ENCODE measurements around the gene PRAMEF13.
"Not testable (repeated sequence)": the region's sequence is repeated elsewhere in the genome, so short reads cannot be mapped to it uniquely, and the experiment has no call there.

DNA sequence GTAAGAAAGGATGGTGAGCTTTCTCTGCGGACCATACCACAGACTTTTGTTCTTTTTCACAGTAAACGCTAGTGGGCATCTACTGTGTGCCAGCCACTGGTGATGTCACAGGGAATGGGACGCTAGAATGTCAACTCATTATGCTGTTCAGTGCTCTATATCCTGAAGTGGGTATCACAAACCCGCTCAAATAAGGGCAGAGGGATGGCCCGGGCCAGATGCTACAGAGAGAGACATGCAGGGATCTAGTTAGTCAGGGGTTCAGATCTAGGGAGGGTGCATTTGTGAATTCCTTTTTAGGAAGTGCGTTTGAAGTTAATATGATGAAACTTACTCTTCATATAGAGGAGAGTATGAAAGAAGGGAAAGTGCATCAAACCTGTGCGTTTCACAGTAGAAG is 45.9 kb upstream of the PRAMEF13 start:
- TF ChIP-seq CTCF (IDR thresholded peaks at IDR 0.05 in 2 of 3, conservative IDR thresholded peaks at IDR 0.05 in 1 of 3; ENCODE audit: borderline replicate concordance in 1 of 3, insufficient read depth in 1 of 3, low read depth in 2 of 3, low read length in 2 of 3); EZH2 (IDR thresholded peaks at IDR 0.05); SIN3A (IDR thresholded peaks at IDR 0.05; ENCODE audit: low read depth); POLR2AphosphoS5 (IDR thresholded peaks at IDR 0.05; ENCODE audit: low read depth, low read length); POLR2A (IDR thresholded peaks at IDR 0.05; ENCODE audit: borderline replicate concordance, extremely low read depth, insufficient read depth, insufficient read length); MAX (IDR thresholded peaks at IDR 0.05); ZBTB33 (IDR thresholded peaks at IDR 0.05; ENCODE audit: extremely low read depth, insufficient replicate concordance, low read length); YY1 (IDR thresholded peaks at IDR 0.05; ENCODE audit: extremely low read depth, insufficient replicate concordance, low read depth, low read length); TCF7L2 (IDR thresholded peaks at IDR 0.05; ENCODE audit: borderline replicate concordance, extremely low read depth, insufficient read depth, insufficient read length); JUND (IDR thresholded peaks at IDR 0.05); SP1 (IDR thresholded peaks at IDR 0.05; ENCODE audit: low read depth): not testable (repeated sequence)
- TF ChIP-seq, protein P1, sequence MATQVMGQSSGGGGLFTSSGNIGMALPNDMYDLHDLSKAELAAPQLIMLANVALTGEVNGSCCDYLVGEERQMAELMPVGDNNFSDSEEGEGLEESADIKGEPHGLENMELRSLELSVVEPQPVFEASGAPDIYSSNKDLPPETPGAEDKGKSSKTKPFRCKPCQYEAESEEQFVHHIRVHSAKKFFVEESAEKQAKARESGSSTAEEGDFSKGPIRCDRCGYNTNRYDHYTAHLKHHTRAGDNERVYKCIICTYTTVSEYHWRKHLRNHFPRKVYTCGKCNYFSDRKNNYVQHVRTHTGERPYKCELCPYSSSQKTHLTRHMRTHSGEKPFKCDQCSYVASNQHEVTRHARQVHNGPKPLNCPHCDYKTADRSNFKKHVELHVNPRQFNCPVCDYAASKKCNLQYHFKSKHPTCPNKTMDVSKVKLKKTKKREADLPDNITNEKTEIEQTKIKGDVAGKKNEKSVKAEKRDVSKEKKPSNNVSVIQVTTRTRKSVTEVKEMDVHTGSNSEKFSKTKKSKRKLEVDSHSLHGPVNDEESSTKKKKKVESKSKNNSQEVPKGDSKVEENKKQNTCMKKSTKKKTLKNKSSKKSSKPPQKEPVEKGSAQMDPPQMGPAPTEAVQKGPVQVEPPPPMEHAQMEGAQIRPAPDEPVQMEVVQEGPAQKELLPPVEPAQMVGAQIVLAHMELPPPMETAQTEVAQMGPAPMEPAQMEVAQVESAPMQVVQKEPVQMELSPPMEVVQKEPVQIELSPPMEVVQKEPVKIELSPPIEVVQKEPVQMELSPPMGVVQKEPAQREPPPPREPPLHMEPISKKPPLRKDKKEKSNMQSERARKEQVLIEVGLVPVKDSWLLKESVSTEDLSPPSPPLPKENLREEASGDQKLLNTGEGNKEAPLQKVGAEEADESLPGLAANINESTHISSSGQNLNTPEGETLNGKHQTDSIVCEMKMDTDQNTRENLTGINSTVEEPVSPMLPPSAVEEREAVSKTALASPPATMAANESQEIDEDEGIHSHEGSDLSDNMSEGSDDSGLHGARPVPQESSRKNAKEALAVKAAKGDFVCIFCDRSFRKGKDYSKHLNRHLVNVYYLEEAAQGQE (IDR thresholded peaks at IDR 0.05; ENCODE audit: low read depth), result not testable (repeated sequence)

Data from HCT116 (cell line).